Measurements from ENCODE around the gene FAM209B. TPM values are rescaled to one million over a fixed set of nuclear protein-coding genes. Genes with fewer than 3 reads are reported as not detected.

The FAM209B gene
- total RNA-seq, 1 experiment from 2014 or later = not detected

GRCh38 chr20:56565511-56565910 is 32.5 kb downstream of the FAM209B start:
- CTCF ChIA-PET = interaction anchor here (0.6 to 4.6 kb wide), 5 partner anchors 11 to 1885 kb away, joined by 3 to 41 read pairs (median 3); no protein-coding TSS in a partner anchor
- no TSS peak for BruUV-seq (replicated peaks)

DNA sequence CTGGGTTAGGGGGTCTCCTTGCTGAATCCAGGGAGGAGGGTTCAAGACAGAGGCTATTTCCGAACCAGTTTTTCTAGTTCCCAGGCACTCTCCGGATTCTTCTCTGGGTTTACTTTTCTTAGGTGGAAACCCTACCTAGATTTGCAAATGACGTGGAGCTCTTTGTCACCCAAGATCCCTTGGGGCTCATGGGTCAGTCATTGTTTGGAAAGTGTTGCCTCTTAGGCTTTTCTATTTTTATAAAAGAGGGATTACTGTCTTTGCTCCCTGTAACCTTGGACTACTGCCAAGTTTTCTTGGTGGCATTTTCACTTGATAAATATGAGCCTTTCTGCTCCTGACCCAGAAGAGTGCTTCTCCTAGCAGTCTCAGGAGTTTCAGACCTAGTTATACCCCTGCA is 33.6 kb downstream of the FAM209B start:
- no peak overlapping the region for H3K27ac Mint-ChIP-seq (ENCODE audit: low read depth, unreplicated experiment)
- CTCF ChIA-PET = interaction anchor here (0.5 to 4.6 kb wide), 7 partner anchors 10 to 495 kb away, joined by 3 to 41 read pairs (median 4); no protein-coding TSS in a partner anchor
- no TSS peak for BruUV-seq (replicated peaks)
- no peak overlapping the region for H3K4me3 Mint-ChIP-seq (ENCODE audit: unreplicated experiment)
- no peaks in the 10 kb centered on the region for H3K36me3 Mint-ChIP-seq (ENCODE audit: insufficient read depth, unreplicated experiment)
- H3K27me3 Mint-ChIP-seq (ENCODE audit: insufficient read depth, unreplicated experiment) = no peaks in the 10 kb centered on the region
- no peaks in the 10 kb centered on the region for H3K4me1 Mint-ChIP-seq (ENCODE audit: insufficient read depth, unreplicated experiment)
- intact Hi-C loops (cut with micrococcal nuclease) = no loop called here
- no peak for DNase-seq (ENCODE audit: unreplicated experiment)
- TF ChIP-seq CTCF (IDR thresholded peaks at IDR 0.05; ENCODE audit: unreplicated experiment) = no peak
- POLR2A ChIA-PET = interaction anchor here (0.9 to 1.2 kb wide), 2 partner anchors 8 to 12 kb away, joined by 3 to 4 read pairs; no protein-coding TSS in a partner anchor
- no peaks in the 10 kb centered on the region for H3K9me3 Mint-ChIP-seq (ENCODE audit: unreplicated experiment)

More at GRCh38 chr20:56565511-56565910, 32.5 kb downstream of the FAM209B start:
- H3K4me1 Mint-ChIP-seq (ENCODE audit: insufficient read depth, unreplicated experiment) = no peaks in the 10 kb centered on the region
- H3K36me3 Mint-ChIP-seq (ENCODE audit: insufficient read depth, unreplicated experiment) = no peaks in the 10 kb centered on the region
- POLR2A ChIA-PET = interaction anchor here (0.6 to 0.9 kb wide), 3 partner anchors 9 to 421 kb away, joined by 3 to 4 read pairs (median 3); no protein-coding TSS in a partner anchor
- H3K27ac Mint-ChIP-seq (ENCODE audit: low read depth, unreplicated experiment) = no peak overlapping the region
- TF ChIP-seq CTCF (IDR thresholded peaks at IDR 0.05; ENCODE audit: unreplicated experiment) = no peak
- intact Hi-C loops (cut with micrococcal nuclease) = no loop called here
- no peaks in the 10 kb centered on the region for H3K27me3 Mint-ChIP-seq (ENCODE audit: insufficient read depth, unreplicated experiment)
- DNase-seq (ENCODE audit: unreplicated experiment) = no peak
- no peaks in the 10 kb centered on the region for H3K9me3 Mint-ChIP-seq (ENCODE audit: unreplicated experiment)
- no peak overlapping the region for H3K4me3 Mint-ChIP-seq (ENCODE audit: unreplicated experiment)

GRCh38 chr20:56570832-56571231 is 37.8 kb downstream of the FAM209B start:
- H3K27me3 Mint-ChIP-seq (ENCODE audit: insufficient read depth, unreplicated experiment) = no peaks in the 10 kb centered on the region
- H3K4me3 Mint-ChIP-seq (ENCODE audit: unreplicated experiment) = no peak overlapping the region
- CTCF ChIA-PET = interaction anchor here (0.7 to 1.4 kb wide), 3 partner anchors 20 to 510 kb away, joined by 3 read pairs; no protein-coding TSS in a partner anchor
- no peaks in the 10 kb centered on the region for H3K9me3 Mint-ChIP-seq (ENCODE audit: unreplicated experiment)
- TF ChIP-seq CTCF (IDR thresholded peaks at IDR 0.05; ENCODE audit: unreplicated experiment) = no peak
- intact Hi-C loops (cut with micrococcal nuclease) = no loop called here
- DNase-seq (ENCODE audit: unreplicated experiment) = no peak
- no peaks in the 10 kb centered on the region for H3K36me3 Mint-ChIP-seq (ENCODE audit: insufficient read depth, unreplicated experiment)
- POLR2A ChIA-PET = no interaction called here
- H3K27ac Mint-ChIP-seq (ENCODE audit: low read depth, unreplicated experiment) = no peak overlapping the region
- no TSS peak for BruUV-seq (replicated peaks)
- H3K4me1 Mint-ChIP-seq (ENCODE audit: insufficient read depth, unreplicated experiment) = peaks cover 18% of the 10 kb centered on the region

GRCh38 chr20:56572172-56572571 is 39.1 kb downstream of the FAM209B start:
- H3K36me3 Mint-ChIP-seq (ENCODE audit: insufficient read depth, unreplicated experiment) = no peaks in the 10 kb centered on the region
- BruUV-seq (replicated peaks) = no TSS peak
- intact Hi-C loops (cut with micrococcal nuclease) = no loop called here

More at GRCh38 chr20:56572172-56572571, 39.1 kb downstream of the FAM209B start:
- Mint-ChIP-seq H3K4me1 (ENCODE audit: insufficient read depth, unreplicated experiment) (peaks cover 18% of the 10 kb centered on the region), H3K27ac (ENCODE audit: low read depth, unreplicated experiment) (no peak overlapping the region), H3K4me3 (ENCODE audit: unreplicated experiment) (no peak overlapping the region), H3K9me3 (ENCODE audit: unreplicated experiment) (no peaks in the 10 kb centered on the region), H3K27me3 (ENCODE audit: insufficient read depth, unreplicated experiment) (no peaks in the 10 kb centered on the region)
- TF ChIP-seq CTCF (IDR thresholded peaks at IDR 0.05; ENCODE audit: unreplicated experiment) = no peak
- ChIA-PET CTCF (interaction anchor here (0.9 to 11.0 kb wide), 3 partner anchors 14 to 384 kb away, joined by 3 to 301 read pairs (median 4); no protein-coding TSS in a partner anchor), POLR2A (interaction anchor here (1.5 to 1.7 kb wide), 2 partner anchors 10 to 17 kb away, joined by 4 to 13 read pairs; no protein-coding TSS in a partner anchor)
- peak; percentile 28 for DNase-seq (ENCODE audit: unreplicated experiment)

Measured in MCF 10A (cell line).